Neural cell (in vitro differentiated cells): Measurements from ENCODE around the gene PDZRN3. TPM values are rescaled to one million over a fixed set of nuclear protein-coding genes. Genes with fewer than 3 reads are reported as not detected.

Experiments used
- H2AFZ ChIP-seq: fragments of 200-600, 300-800 bp; sonication (generic), shearing (Covaris generic); 2 replicates; pipeline ENCODE4 v1.6.0; 2014; ENCODE audit warnings: low read depth, mild to moderate bottlenecking, antibody characterized with exemption, low read length, moderate library complexity
- H3F3A ChIP-seq: fragments of 200-600 bp; shearing (Covaris generic); 2 replicates; pipeline ENCODE4 v1.6.1; 2016; ENCODE audit warnings: mild to moderate bottlenecking, moderate library complexity, mixed read lengths, antibody characterized with exemption, low read length; ENCODE audit not compliant: insufficient read depth, poor library complexity, severe bottlenecking
- H3K27ac ChIP-seq: fragments of 200-600, 300-800 bp; sonication (generic), shearing (Covaris generic); 2 replicates; pipeline ENCODE4 v1.5.1; 2014; ENCODE audit warnings: mild to moderate bottlenecking, low read length, moderate library complexity
- H3K27me3 ChIP-seq: fragments of 300-800, 200-600 bp; sonication (generic), shearing (Covaris generic); 2 replicates; pipeline ENCODE4 v1.6.0; 2014; ENCODE audit warnings: mild to moderate bottlenecking, low read depth, low read length, moderate library complexity; ENCODE audit not compliant: insufficient read depth
- H3K36me3 ChIP-seq: fragments of 300-800, 200-600 bp; sonication (generic), shearing (Covaris generic); 2 replicates; pipeline ENCODE4 v1.5.1; 2014; ENCODE audit warnings: mild to moderate bottlenecking, antibody characterized with exemption, low read length, moderate library complexity; ENCODE audit not compliant: insufficient read depth
- H3K4me2 ChIP-seq: fragments of 300-800, 200-600 bp; sonication (generic), shearing (Covaris generic); 2 replicates; pipeline ENCODE4 v1.6.0; 2014; ENCODE audit warnings: mild to moderate bottlenecking, low read length
- H3K4me3 ChIP-seq: fragments of 300-800, 200-600 bp; sonication (generic), shearing (Covaris generic); 2 replicates; pipeline ENCODE4 v1.5.1; 2014; ENCODE audit warnings: mild to moderate bottlenecking, low read length, moderate library complexity
- H3K79me2 ChIP-seq: fragments of 200-600 bp; shearing (Covaris generic); replicated peaks from 2 replicates; pipeline ENCODE4 v1.6.0; 2014; ENCODE audit warnings: mild to moderate bottlenecking, low read length, moderate library complexity; ENCODE audit not compliant: insufficient read depth
- H3K9ac ChIP-seq: fragments of 300-800, 200-600 bp; sonication (generic), shearing (Covaris generic); 2 replicates; pipeline ENCODE4 v1.6.1; 2016; ENCODE audit warnings: mild to moderate bottlenecking, low read length, mixed read lengths
- H3K9me2 ChIP-seq: fragments of 200-600 bp; shearing (Covaris generic); 2 replicates; pipeline ENCODE4 v1.6.1; 2016; ENCODE audit warnings: mild to moderate bottlenecking, low read length, mixed read lengths; ENCODE audit not compliant: insufficient read depth
- H3K9me3 ChIP-seq: fragments of 200-600, 300-800 bp; sonication (generic), shearing (Covaris generic); 2 replicates; pipeline ENCODE4 v1.6.1; 2016; ENCODE audit warnings: mild to moderate bottlenecking, mixed run types, low read length, moderate library complexity, mixed read lengths
- H4K20me1 ChIP-seq: fragments of 200-600 bp; shearing (Covaris generic); 2 replicates; pipeline ENCODE4 v1.6.1; 2016; ENCODE audit warnings: mild to moderate bottlenecking, mixed run types; ENCODE audit not compliant: insufficient read depth
- EP300 ChIP-seq: fragments of 450-650 bp; conservative IDR thresholded peaks from 2 replicates; pipeline ENCODE4 v1.6.1; 2014; ENCODE audit warnings: antibody characterized with exemption, mild to moderate bottlenecking, moderate library complexity; ENCODE audit not compliant: poor library complexity, severe bottlenecking
- EZH2 ChIP-seq: fragments of 200-600, 300-800 bp; shearing (Covaris generic), sonication (generic); IDR thresholded peaks from 2 replicates; pipeline ENCODE4 v1.6.1; 2014; ENCODE audit warnings: antibody characterized with exemption, low read length, borderline replicate concordance, mild to moderate bottlenecking; ENCODE audit not compliant: insufficient read depth, poor library complexity, severe bottlenecking
- MXI1 ChIP-seq: fragments of 450-650 bp; conservative IDR thresholded peaks from 2 replicates; pipeline ENCODE4 v1.6.1; 2014; ENCODE audit warnings: antibody characterized with exemption, mild to moderate bottlenecking; ENCODE audit not compliant: poor library complexity, severe bottlenecking
- POLR2AphosphoS5 ChIP-seq: IDR thresholded peaks from 2 replicates; pipeline ENCODE4 v1.6.1; 2012
- RAD21 ChIP-seq: fragments of 450-650 bp; conservative IDR thresholded peaks from 2 replicates; pipeline ENCODE4 v1.6.1; 2014; ENCODE audit warnings: antibody characterized with exemption, mild to moderate bottlenecking, moderate library complexity
- REST ChIP-seq: IDR thresholded peaks from 2 replicates; pipeline ENCODE4 v1.6.1; 2012; ENCODE audit warnings: borderline replicate concordance
- SMC3 ChIP-seq: fragments of 450-650 bp; conservative IDR thresholded peaks from 2 replicates; pipeline ENCODE4 v1.6.1; 2014; ENCODE audit warnings: antibody characterized with exemption, mild to moderate bottlenecking, moderate library complexity; ENCODE audit not compliant: poor library complexity
- TAF1 ChIP-seq: IDR thresholded peaks from 2 replicates; pipeline ENCODE4 v1.6.1; 2012; ENCODE audit warnings: low read depth
- polyA plus RNA-seq: library from polyadenylated mRNA; depleted of rRNA; stranded (reverse); fragments of >200 nt; gene quantifications from 2 replicates; pipeline ENCODE4 v1.2.3, GENCODE V29; 2014
- TF ChIP-seq, protein P1 (sequence below): fragments of 450-650 bp; IDR thresholded peaks from 2 replicates; pipeline ENCODE4 v1.5.1; 2014; ENCODE audit warnings: antibody characterized with exemption, mild to moderate bottlenecking, moderate library complexity; ENCODE audit not compliant: poor library complexity, severe bottlenecking

PDZRN3 gene
- polyA plus RNA-seq, 1 donor from 2014 or later, result 1.1 TPM

DNA sequence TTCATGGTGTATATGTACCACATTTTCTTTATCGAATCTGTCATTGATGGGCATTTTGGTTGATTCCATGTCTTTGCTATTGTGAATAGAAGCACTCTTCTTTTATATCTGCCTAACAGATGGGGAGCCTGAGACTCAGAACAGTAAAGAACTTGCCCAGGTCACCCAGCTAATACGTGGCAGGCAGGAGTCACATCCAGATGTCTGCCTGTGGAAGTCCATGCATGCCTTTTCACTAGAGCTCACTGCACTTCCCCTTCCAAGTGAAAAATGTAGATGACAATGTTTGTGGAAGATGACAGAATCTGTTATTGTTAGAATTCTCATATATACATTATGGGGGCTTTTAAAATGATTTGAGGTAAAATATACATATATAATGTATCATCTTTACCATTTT, 165.0 kb downstream of the PDZRN3 start:
- no peak overlapping the region for H2AFZ ChIP-seq
- no peaks in the 10 kb centered on the region for H3K79me2 ChIP-seq
- no peaks in the 10 kb centered on the region for H3K36me3 ChIP-seq
- H3K9me3 ChIP-seq, result no peaks in the 10 kb centered on the region
- H3K9ac ChIP-seq, result no peak overlapping the region
- no peak overlapping the region for H3K4me3 ChIP-seq
- TF ChIP-seq TAF1 (no peak), MXI1 (no peak), REST (no peak), POLR2AphosphoS5 (no peak), RAD21 (no peak)
- TF ChIP-seq, protein P1, sequence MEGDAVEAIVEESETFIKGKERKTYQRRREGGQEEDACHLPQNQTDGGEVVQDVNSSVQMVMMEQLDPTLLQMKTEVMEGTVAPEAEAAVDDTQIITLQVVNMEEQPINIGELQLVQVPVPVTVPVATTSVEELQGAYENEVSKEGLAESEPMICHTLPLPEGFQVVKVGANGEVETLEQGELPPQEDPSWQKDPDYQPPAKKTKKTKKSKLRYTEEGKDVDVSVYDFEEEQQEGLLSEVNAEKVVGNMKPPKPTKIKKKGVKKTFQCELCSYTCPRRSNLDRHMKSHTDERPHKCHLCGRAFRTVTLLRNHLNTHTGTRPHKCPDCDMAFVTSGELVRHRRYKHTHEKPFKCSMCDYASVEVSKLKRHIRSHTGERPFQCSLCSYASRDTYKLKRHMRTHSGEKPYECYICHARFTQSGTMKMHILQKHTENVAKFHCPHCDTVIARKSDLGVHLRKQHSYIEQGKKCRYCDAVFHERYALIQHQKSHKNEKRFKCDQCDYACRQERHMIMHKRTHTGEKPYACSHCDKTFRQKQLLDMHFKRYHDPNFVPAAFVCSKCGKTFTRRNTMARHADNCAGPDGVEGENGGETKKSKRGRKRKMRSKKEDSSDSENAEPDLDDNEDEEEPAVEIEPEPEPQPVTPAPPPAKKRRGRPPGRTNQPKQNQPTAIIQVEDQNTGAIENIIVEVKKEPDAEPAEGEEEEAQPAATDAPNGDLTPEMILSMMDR, result no peak
- H4K20me1 ChIP-seq, result no peaks in the 10 kb centered on the region
- no peaks in the 10 kb centered on the region for H3K27me3 ChIP-seq
- H3K27ac ChIP-seq, result no peak overlapping the region
- no peaks in the 10 kb centered on the region for H3F3A ChIP-seq
- H3K9me2 ChIP-seq, result no peaks in the 10 kb centered on the region
- H3K4me2 ChIP-seq, result no peak overlapping the region

- Histone ChIP-seq H3K9me2 (no peaks in the 10 kb centered on the region), H3K4me2 (no peak overlapping the region), H3F3A (no peaks in the 10 kb centered on the region), H3K79me2 (no peaks in the 10 kb centered on the region), H3K27ac (no peak overlapping the region), H3K27me3 (no peaks in the 10 kb centered on the region), H2AFZ (no peak overlapping the region), H3K9me3 (no peaks in the 10 kb centered on the region), H3K4me3 (no peak overlapping the region), H3K36me3 (no peaks in the 10 kb centered on the region), H4K20me1 (no peaks in the 10 kb centered on the region), H3K9ac (no peak overlapping the region)
- TF ChIP-seq, protein P1, result no peak
- no peak for TF ChIP-seq MXI1
- no peak for TF ChIP-seq SMC3
- no peak for TF ChIP-seq RAD21
- no peak for TF ChIP-seq EP300
- TF ChIP-seq EZH2, result no peak
- TF ChIP-seq POLR2AphosphoS5, result no peak
- TF ChIP-seq REST, result no peak
- TF ChIP-seq TAF1, result no peak
Measured at GRCh38 chr3:73453666-73454065, 171.1 kb downstream of the PDZRN3 start.
